CD4-positive, alpha-beta T cell (primary cell): ENCODE measurements around the gene SSNA1. TPM values are rescaled to one million over a fixed set of nuclear protein-coding genes. Genes with fewer than 3 reads are reported as not detected.

Source experiments
- ATAC-seq: fragments of 200-7000 bp; cut with Tn5 transposase; one replicate; pipeline ENCODE4 v1.10.0; 2022; ENCODE audit warnings: mild to moderate bottlenecking; ENCODE audit not compliant: poor library complexity
- CTCF ChIA-PET: fragments of 350-600 bp; sonication (Branson Sonifier 250); formaldehyde crosslinking; loops from one replicate; lab custom pipeline; 2021; ENCODE audit warnings: antibody characterized with exemption, inconsistent platforms; lab: Charles Lee
- POLR2A ChIA-PET: fragments of 350-600 bp; sonication (Branson Sonifier 250); formaldehyde crosslinking; loops from one replicate; lab custom pipeline; 2021; ENCODE audit warnings: antibody characterized with exemption, inconsistent platforms; lab: Charles Lee
- DNase-seq, 14 experiments: peaks; one replicate each; pipeline ENCODE4 v3.0.0-alpha.2; 2013 to 2020; ENCODE audit warnings: mixed read lengths in 2 of 14
- H3K27ac ChIP-seq, 2 donors: one replicate each; pipeline versions ENCODE4 v1.5.1 to v1.7.0; 2013; ENCODE audit warnings: low read length in 2 of 2, low read depth in 1 of 2, mild to moderate bottlenecking in 1 of 2
- H3K27me3 ChIP-seq, 2 experiments: 1 replicate in 1 of 2; 2 replicates in 1 of 2; pipeline versions ENCODE4 v1.6.1 to v1.7.0; 2013; ENCODE audit warnings: low read length in 2 of 2, control low read depth in 1 of 2, mild to moderate bottlenecking in 1 of 2, moderate library complexity in 1 of 2; ENCODE audit not compliant: insufficient read depth in 2 of 2, control insufficient read depth in 1 of 2
- H3K36me3 ChIP-seq: one replicate; pipeline ENCODE4 v1.6.1; 2013; ENCODE audit warnings: low read length, control low read depth; ENCODE audit not compliant: insufficient read depth
- H3K4me1 ChIP-seq: one replicate; pipeline ENCODE4 v1.6.1; 2013; ENCODE audit warnings: low read length, control low read depth; ENCODE audit not compliant: insufficient read depth
- H3K4me3 ChIP-seq: one replicate; pipeline ENCODE4 v1.5.1; 2013; ENCODE audit warnings: mild to moderate bottlenecking, low read length, moderate library complexity
- H3K9me3 ChIP-seq, 2 experiments: 1 replicate in 1 of 2; 2 replicates in 1 of 2; pipeline versions ENCODE4 v1.6.1 to v1.7.0; 2013; ENCODE audit warnings: low read length in 2 of 2, mild to moderate bottlenecking in 2 of 2, control low read depth in 1 of 2, moderate library complexity in 1 of 2; ENCODE audit not compliant: control insufficient read depth in 1 of 2, insufficient read depth in 1 of 2
- H3K27ac Mint-ChIP-seq: one replicate; pipeline ENCODE4 v1.8.0; 2020; ENCODE audit warnings: mixed read lengths
- H3K27me3 Mint-ChIP-seq: one replicate; pipeline ENCODE4 v1.8.0; 2021; ENCODE audit warnings: mixed read lengths
- H3K36me3 Mint-ChIP-seq: one replicate; pipeline ENCODE4 v1.8.0; 2021; ENCODE audit warnings: low read depth, mixed read lengths
- H3K4me1 Mint-ChIP-seq: one replicate; pipeline ENCODE4 v1.8.0; 2021; ENCODE audit warnings: low read depth, mixed read lengths
- H3K4me3 Mint-ChIP-seq: one replicate; pipeline ENCODE4 v1.8.0; 2020; ENCODE audit warnings: mild to moderate bottlenecking, mixed read lengths
- H3K9me3 Mint-ChIP-seq: one replicate; pipeline ENCODE4 v1.8.0; 2020; ENCODE audit warnings: mixed read lengths
- intact Hi-C, 2 experiments: fragments of 100-400 bp; cut with DNase I in 1 of 2; cut with micrococcal nuclease in 1 of 2; formaldehyde crosslinking; loops; one replicate each; pipeline versions ENCODE4 v1.15.1 to v1.9.0; 2023 to 2025; cut with DNase I, micrococcal nuclease
- total RNA-seq, 174 experiments: library from RNA in 2 of 174; stranded (reverse) in 2 of 174; gene quantifications; one replicate each; pipeline ENCODE4 v1.2.3 and lab custom pipeline; 2021 to 2026
- TF ChIP-seq, protein P1 (sequence below): fragments of 200-600 bp; IDR thresholded peaks from one replicate; pipeline ENCODE4 v1.8.0; 2022; ENCODE audit warnings: antibody characterized with exemption, mild to moderate bottlenecking

The SSNA1 gene
- total RNA-seq, 2 experiments from 2014 or later, result 30.1 to 30.5 TPM

DNA sequence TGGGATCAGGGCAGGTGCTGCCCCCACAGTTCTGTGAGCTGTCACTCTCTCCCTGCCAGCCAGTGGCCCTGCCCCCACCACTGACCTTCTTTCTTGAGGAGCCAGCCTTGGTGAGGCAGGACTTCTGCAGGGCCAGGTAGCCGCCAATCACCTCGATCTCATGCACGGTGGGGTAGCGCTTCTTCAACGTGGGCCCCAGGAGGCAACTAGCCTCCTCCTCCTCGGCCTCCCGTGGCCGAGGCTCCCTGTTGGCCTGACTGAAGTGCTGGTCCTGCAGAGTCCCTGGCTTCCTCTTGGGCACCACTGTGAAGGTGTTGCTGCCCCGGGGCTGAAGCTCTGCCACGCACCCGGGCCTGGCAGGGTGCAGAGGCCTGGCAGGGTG is 10.4 kb downstream of the SSNA1 start:
- intact Hi-C loops, result loop anchor here in 1 of 2 experiments (1.0 kb wide), 1 partner anchor 10 kb away; no protein-coding TSS in a partner anchor
- H3K4me1 Mint-ChIP-seq, result peaks cover 10% of the 10 kb centered on the region
- no peak overlapping the region for H3K27ac Mint-ChIP-seq
- Histone ChIP-seq H3K9me3 (peaks cover 0 to 6% of the 10 kb centered on the region in 2 experiments), H3K4me1 (peaks cover 35% of the 10 kb centered on the region), H3K27ac (no peak overlapping the region), H3K4me3 (no peak overlapping the region), H3K36me3 (no peaks in the 10 kb centered on the region), H3K27me3 (no peaks in the 10 kb centered on the region)
- TF ChIP-seq, protein P1, sequence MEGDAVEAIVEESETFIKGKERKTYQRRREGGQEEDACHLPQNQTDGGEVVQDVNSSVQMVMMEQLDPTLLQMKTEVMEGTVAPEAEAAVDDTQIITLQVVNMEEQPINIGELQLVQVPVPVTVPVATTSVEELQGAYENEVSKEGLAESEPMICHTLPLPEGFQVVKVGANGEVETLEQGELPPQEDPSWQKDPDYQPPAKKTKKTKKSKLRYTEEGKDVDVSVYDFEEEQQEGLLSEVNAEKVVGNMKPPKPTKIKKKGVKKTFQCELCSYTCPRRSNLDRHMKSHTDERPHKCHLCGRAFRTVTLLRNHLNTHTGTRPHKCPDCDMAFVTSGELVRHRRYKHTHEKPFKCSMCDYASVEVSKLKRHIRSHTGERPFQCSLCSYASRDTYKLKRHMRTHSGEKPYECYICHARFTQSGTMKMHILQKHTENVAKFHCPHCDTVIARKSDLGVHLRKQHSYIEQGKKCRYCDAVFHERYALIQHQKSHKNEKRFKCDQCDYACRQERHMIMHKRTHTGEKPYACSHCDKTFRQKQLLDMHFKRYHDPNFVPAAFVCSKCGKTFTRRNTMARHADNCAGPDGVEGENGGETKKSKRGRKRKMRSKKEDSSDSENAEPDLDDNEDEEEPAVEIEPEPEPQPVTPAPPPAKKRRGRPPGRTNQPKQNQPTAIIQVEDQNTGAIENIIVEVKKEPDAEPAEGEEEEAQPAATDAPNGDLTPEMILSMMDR, result no peak
- no peak for ATAC-seq
- peak overlapping the region; percentile 51 for H3K4me3 Mint-ChIP-seq
- no peaks in the 10 kb centered on the region for H3K36me3 Mint-ChIP-seq
- ChIA-PET POLR2A (interaction anchor here (1.1 kb wide), 1 partner anchor 10 kb away, joined by 5 read pairs; the partner anchor contains the start of genes ANAPC2 and SSNA1), CTCF (no interaction called here)
- H3K9me3 Mint-ChIP-seq, result no peaks in the 10 kb centered on the region
- H3K27me3 Mint-ChIP-seq, result no peaks in the 10 kb centered on the region
- DNase-seq, result no peak

- no peaks in the 10 kb centered on the region for H3K27me3 ChIP-seq
- H3K4me3 ChIP-seq, result no peak overlapping the region
- ATAC-seq (no peak), DNase-seq (no peak)
- POLR2A ChIA-PET, result interaction anchor here (1.1 to 1.7 kb wide), 2 partner anchors 11 kb away, joined by 5 to 39 read pairs; partner anchors contain the start of genes ANAPC2 and SSNA1
- H3K27ac Mint-ChIP-seq, result no peak overlapping the region
- intact Hi-C loops, result loop anchor here in 1 of 2 experiments (2.0 kb wide), 1 partner anchor 23 kb away; the partner anchor contains the start of gene RNF208
- no peaks in the 10 kb centered on the region for H3K27me3 Mint-ChIP-seq
- peaks cover 0 to 6% of the 10 kb centered on the region in 2 experiments for H3K9me3 ChIP-seq
- peak overlapping the region; percentile 86 for H3K4me3 Mint-ChIP-seq
- TF ChIP-seq, protein P1, result no peak
- H3K36me3 ChIP-seq, result peaks cover 2% of the 10 kb centered on the region
- no peaks in the 10 kb centered on the region for H3K9me3 Mint-ChIP-seq
- no peak overlapping the region for H3K27ac ChIP-seq
- CTCF ChIA-PET, result no interaction called here
- H3K4me1 ChIP-seq, result peaks cover 42% of the 10 kb centered on the region
- peaks cover 17% of the 10 kb centered on the region for H3K4me1 Mint-ChIP-seq
- H3K36me3 Mint-ChIP-seq, result no peaks in the 10 kb centered on the region
These were observed 11.1 kb downstream of the SSNA1 start for GRCh38 chr9:137199411-137200121.

GRCh38 chr9:137200311-137201204 is 12.1 kb downstream of the SSNA1 start, which contains the start of gene TPRN:
Gene TPRN (minus strand): TSS chr9:137200741. CDS start chr9:137200711, 30 bp downstream.
- POLR2A ChIA-PET, result interaction anchor here (0.6 to 2.5 kb wide), 13 partner anchors 8 to 662 kb away, joined by 3 to 39 read pairs (median 6); partner anchors contain the start of genes ANAPC2, MAN1B1, NELFB and RNF208
- TF ChIP-seq, protein P1, result no peak
- intact Hi-C loops, result loop anchor here (1.0 to 2.0 kb wide), 2 partner anchors 22 to 23 kb away; partner anchors contain the start of gene RNF208 (in 1 of the 2)

More at GRCh38 chr9:137200311-137201204, 12.1 kb downstream of the SSNA1 start, which contains the start of gene TPRN:
- CTCF ChIA-PET, result interaction anchor here (0.6 to 1.4 kb wide), 7 partner anchors 11 to 133 kb away, joined by 3 to 9 read pairs (median 4); partner anchors contain the start of genes ANAPC2, RNF224 and SSNA1
- H3K36me3 Mint-ChIP-seq, result peaks cover 5% of the 10 kb centered on the region
- H3K27me3 Mint-ChIP-seq, result no peaks in the 10 kb centered on the region
- DNase-seq (peak; percentile 93 to 99 (median 98)), ATAC-seq (peak; percentile 94)
- no peaks in the 10 kb centered on the region for H3K27me3 ChIP-seq
- H3K9me3 ChIP-seq, result peaks cover 0 to 6% of the 10 kb centered on the region in 2 experiments
- peak within 1 kb of the TSS; percentile 93 for H3K4me3 Mint-ChIP-seq
- no peaks in the 10 kb centered on the region for H3K9me3 Mint-ChIP-seq
- peak within 1 kb of the TSS; percentile 84 for H3K27ac Mint-ChIP-seq
- H3K4me1 ChIP-seq, result peaks cover 48% of the 10 kb centered on the region
- peak within 1 kb of the TSS; percentile 87 for H3K4me3 ChIP-seq
- peaks cover 2% of the 10 kb centered on the region for H3K36me3 ChIP-seq
- peak within 1 kb of the TSS; percentile 72 to 76 for H3K27ac ChIP-seq
- H3K4me1 Mint-ChIP-seq, result peaks cover 23% of the 10 kb centered on the region
